ENCODE data around the gene BDKRB1. TPM values are rescaled to one million over a fixed set of nuclear protein-coding genes. Genes with fewer than 3 reads are reported as not detected.

BDKRB1 gene
- total RNA-seq, 4 donors from 2014 or later = 2.2 to 3.4 (median 2.8) TPM

DNA sequence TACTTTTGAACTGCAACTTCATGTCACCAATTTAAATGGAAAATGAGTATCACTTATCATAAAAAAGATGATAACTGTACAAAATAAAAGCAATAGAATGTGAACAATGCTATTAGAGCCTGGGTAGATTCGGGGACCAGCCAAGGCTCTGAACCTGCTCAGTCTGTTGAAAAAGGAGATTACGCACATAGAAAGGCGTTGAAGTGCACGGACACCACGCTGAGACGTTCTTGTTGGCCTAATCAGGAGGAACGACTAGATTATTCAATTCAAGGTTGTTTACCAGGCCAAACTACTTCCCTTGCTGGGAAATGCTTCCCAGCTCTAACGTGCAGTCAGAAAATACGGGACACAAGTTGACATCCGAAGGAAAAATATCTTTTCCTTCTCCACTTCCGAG is 23.5 kb upstream of the BDKRB1 start:
- Histone ChIP-seq H3K36me3 (no peaks in the 10 kb centered on the region), H3K27me3 (no peaks in the 10 kb centered on the region), H3K27ac (no peak overlapping the region), H3K4me3 (no peak overlapping the region), H3K9me3 (no peaks in the 10 kb centered on the region), H3K4me1 (peaks cover 0 to 9% (median 0%) of the 10 kb centered on the region in 4 donors)
- no peak for DNase-seq
- TF ChIP-seq, protein P1, sequence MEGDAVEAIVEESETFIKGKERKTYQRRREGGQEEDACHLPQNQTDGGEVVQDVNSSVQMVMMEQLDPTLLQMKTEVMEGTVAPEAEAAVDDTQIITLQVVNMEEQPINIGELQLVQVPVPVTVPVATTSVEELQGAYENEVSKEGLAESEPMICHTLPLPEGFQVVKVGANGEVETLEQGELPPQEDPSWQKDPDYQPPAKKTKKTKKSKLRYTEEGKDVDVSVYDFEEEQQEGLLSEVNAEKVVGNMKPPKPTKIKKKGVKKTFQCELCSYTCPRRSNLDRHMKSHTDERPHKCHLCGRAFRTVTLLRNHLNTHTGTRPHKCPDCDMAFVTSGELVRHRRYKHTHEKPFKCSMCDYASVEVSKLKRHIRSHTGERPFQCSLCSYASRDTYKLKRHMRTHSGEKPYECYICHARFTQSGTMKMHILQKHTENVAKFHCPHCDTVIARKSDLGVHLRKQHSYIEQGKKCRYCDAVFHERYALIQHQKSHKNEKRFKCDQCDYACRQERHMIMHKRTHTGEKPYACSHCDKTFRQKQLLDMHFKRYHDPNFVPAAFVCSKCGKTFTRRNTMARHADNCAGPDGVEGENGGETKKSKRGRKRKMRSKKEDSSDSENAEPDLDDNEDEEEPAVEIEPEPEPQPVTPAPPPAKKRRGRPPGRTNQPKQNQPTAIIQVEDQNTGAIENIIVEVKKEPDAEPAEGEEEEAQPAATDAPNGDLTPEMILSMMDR (IDR thresholded peaks at IDR 0.05) = no peak
- no peak for TF ChIP-seq POLR2A (IDR thresholded peaks at IDR 0.05)

DNA sequence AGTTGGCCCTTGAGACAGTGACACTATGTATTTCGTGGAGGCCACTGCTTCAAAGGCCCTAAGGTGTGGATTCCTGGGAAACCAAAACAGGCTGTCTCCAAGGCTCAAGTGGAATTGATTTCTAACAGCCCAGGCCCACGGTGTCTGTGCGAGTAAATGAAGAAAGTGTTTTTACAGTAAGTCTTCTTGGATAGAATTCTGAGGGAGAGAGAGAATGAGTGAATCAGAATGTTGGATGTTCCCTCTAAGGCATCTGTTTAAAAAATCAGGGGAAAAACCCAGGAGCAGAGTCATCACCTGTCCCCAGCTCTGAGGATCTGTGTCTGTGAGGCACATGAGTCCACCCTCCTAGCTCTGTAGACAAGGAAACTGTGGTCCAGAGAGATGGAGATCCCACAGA is 22.3 kb upstream of the BDKRB1 start:
- no peaks in the 10 kb centered on the region for H3K27me3 ChIP-seq
- no peak for DNase-seq
- no peak overlapping the region for H3K4me3 ChIP-seq
- peaks cover 0 to 11% (median 0%) of the 10 kb centered on the region in 4 donors for H3K4me1 ChIP-seq
- TF ChIP-seq, protein P1 (IDR thresholded peaks at IDR 0.05) = no peak
- TF ChIP-seq POLR2A (IDR thresholded peaks at IDR 0.05) = no peak
- H3K36me3 ChIP-seq = peaks cover 0 to 2% (median 0%) of the 10 kb centered on the region in 3 donors
- peak overlapping the region in 1 of 4 donors; percentile 39 for H3K27ac ChIP-seq
- H3K9me3 ChIP-seq = no peaks in the 10 kb centered on the region

DNA sequence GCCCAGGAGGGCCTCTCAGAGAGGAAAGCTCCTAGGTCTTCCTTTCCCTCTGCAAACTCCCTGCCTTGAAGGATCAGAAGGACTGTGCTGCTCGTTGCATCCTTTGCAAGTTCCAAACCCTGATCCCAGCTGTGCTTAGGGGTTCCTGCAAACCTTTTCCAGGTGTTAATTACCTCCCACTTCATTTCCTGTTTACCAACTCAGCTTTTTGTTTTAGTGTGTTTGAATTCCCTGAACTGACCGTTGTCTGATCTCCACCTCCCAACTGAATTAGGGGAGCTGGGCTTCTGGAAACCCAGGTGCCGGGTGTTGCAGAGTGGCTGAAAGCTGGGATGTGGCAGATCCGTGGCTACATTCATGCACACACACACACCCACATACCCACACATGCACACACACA is 20.6 kb upstream of the BDKRB1 start:
- Histone ChIP-seq H3K27ac (no peak overlapping the region), H3K9me3 (no peaks in the 10 kb centered on the region)

DNA sequence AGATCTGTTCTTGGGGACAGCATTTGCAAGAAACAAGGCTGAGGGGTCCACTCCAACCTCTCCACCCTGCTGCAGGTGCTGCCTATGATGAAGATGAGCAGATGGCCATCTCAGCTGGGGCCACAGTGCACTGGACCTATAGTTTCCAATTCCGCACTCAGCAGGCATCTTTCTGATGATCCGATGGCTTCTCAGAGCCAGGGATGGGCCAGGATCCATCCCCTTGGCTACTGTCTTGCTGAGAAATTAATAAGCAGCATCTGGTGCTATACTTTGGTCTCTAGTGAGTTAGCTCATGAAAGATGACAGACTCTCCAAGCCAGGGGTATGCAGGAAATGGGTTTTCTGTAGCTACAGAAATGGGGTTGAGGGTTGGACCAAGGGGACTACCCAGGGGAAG is 18.4 kb upstream of the BDKRB1 start:
- H3K4me1 ChIP-seq = peaks cover 0 to 26% (median 4%) of the 10 kb centered on the region in 4 donors
- no peak for TF ChIP-seq POLR2A (IDR thresholded peaks at IDR 0.05)
- TF ChIP-seq, protein P1 (IDR thresholded peaks at IDR 0.05) = no peak
- H3K9me3 ChIP-seq = no peaks in the 10 kb centered on the region
- H3K36me3 ChIP-seq = peaks cover 0 to 29% (median 0%) of the 10 kb centered on the region in 3 donors
- H3K4me3 ChIP-seq = no peak overlapping the region
- no peak overlapping the region for H3K27ac ChIP-seq
- no peak for DNase-seq
- H3K27me3 ChIP-seq = no peaks in the 10 kb centered on the region

More for the DNA sequence above, 20.6 kb upstream of the BDKRB1 start:
- H3K36me3 ChIP-seq = peaks cover 0 to 8% (median 0%) of the 10 kb centered on the region in 3 donors
- TF ChIP-seq, protein P1 (IDR thresholded peaks at IDR 0.05) = no peak
- TF ChIP-seq POLR2A (IDR thresholded peaks at IDR 0.05) = no peak
- no peak for DNase-seq
- H3K4me3 ChIP-seq = no peak overlapping the region
- H3K27me3 ChIP-seq = no peaks in the 10 kb centered on the region
- H3K4me1 ChIP-seq = peaks cover 0 to 23% (median 2%) of the 10 kb centered on the region in 4 donors

DNA sequence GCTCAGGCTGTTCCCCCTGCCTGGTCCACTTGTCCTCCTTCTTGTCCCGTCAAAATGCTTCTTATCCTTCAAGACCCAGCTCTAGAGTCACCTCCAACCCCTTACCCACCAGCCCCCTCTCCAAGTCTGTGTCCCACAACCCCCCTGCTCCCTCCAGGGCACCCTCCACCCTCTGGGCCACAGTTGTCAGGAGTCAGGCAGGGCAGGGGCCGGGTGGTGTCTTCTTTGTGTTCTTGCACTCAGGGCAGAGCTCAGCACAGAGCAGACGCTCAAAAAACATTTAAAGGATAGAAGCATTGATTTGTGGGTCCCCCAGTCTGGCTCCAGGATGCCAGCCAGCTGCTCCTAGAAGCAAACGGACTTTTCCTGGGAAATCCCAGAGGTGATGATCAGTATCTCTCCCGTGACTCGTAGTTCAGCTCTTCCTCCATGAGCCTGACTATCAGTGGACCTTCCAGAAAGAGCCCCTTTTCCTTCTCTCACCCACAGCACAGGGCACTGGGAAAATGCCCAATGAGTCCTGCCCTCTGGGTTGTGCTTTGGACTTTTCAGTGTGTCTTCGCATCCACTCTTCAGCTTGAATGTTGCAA is 17.2 kb upstream of the BDKRB1 start:
- no peak for DNase-seq
- Histone ChIP-seq H3K27ac (peak overlapping the region in 3 of 4 donors; percentile 51 to 93 (median 83)), H3K4me1 (peaks cover 0 to 23% (median 4%) of the 10 kb centered on the region in 4 donors), H3K36me3 (peaks cover 0 to 29% (median 0%) of the 10 kb centered on the region in 3 donors), H3K4me3 (no peak overlapping the region), H3K27me3 (no peaks in the 10 kb centered on the region), H3K9me3 (no peaks in the 10 kb centered on the region)
- TF ChIP-seq, protein P1 (IDR thresholded peaks at IDR 0.05) = no peak
- no peak for TF ChIP-seq POLR2A (IDR thresholded peaks at IDR 0.05)

All from Peyer's patch (tissue), 4 donors.